Activated T-cell treated with anti-CD3 and anti-CD28 coated beads, Interleukin-2, amount 50 U/mL, for 24 hours (primary cell): ENCODE results near the gene SMAD9.

Experiments
- DNase-seq: peaks from one replicate; pipeline ENCODE4 v3.0.0-alpha.2; 2020
- H3K27ac Mint-ChIP-seq: 2 replicates; pipeline ENCODE4 v1.8.0; 2020; ENCODE audit warnings: mild to moderate bottlenecking, mixed read lengths
- H3K27me3 Mint-ChIP-seq: 2 replicates; pipeline ENCODE4 v1.8.0; 2020; ENCODE audit warnings: mixed read lengths
- H3K36me3 Mint-ChIP-seq: 2 replicates; pipeline ENCODE4 v1.8.0; 2020; ENCODE audit warnings: low read depth, mixed read lengths
- H3K4me1 Mint-ChIP-seq: 2 replicates; pipeline ENCODE4 v1.8.0; 2020; ENCODE audit warnings: low read depth, mixed read lengths
- H3K4me3 Mint-ChIP-seq: 2 replicates; pipeline ENCODE4 v1.8.0; 2020; ENCODE audit warnings: mild to moderate bottlenecking, moderate library complexity, mixed read lengths
- H3K9me3 Mint-ChIP-seq: 2 replicates; pipeline ENCODE4 v1.8.0; 2020; ENCODE audit warnings: mixed read lengths

SMAD9 gene

GRCh38 chr13:36919833-36920615 lies at the start of gene SMAD9:
Gene SMAD9 (minus strand): TSS chr13:36920238. CDS start chr13:36879689, 40,549 bp downstream.
- DNase-seq, result peak; percentile 41
- Mint-ChIP-seq H3K27ac (no peak within 1 kb of the TSS), H3K4me3 (peak within 1 kb of the TSS; percentile 65), H3K36me3 (no peaks in the 10 kb centered on the region), H3K4me1 (peaks cover 8% of the 10 kb centered on the region), H3K27me3 (peaks cover 78% of the 10 kb centered on the region), H3K9me3 (no peaks in the 10 kb centered on the region)

- H3K9me3 Mint-ChIP-seq, result no peaks in the 10 kb centered on the region
- peaks cover 5% of the 10 kb centered on the region for H3K4me1 Mint-ChIP-seq
- H3K36me3 Mint-ChIP-seq, result peaks cover 86% of the 10 kb centered on the region
- no peaks in the 10 kb centered on the region for H3K27me3 Mint-ChIP-seq
- no peak overlapping the region for H3K27ac Mint-ChIP-seq
- no peak overlapping the region for H3K4me3 Mint-ChIP-seq
- no peak for DNase-seq
These were observed 46.4 kb upstream of the SMAD9 start for GRCh38 chr13:36966404-36966803.

DNA sequence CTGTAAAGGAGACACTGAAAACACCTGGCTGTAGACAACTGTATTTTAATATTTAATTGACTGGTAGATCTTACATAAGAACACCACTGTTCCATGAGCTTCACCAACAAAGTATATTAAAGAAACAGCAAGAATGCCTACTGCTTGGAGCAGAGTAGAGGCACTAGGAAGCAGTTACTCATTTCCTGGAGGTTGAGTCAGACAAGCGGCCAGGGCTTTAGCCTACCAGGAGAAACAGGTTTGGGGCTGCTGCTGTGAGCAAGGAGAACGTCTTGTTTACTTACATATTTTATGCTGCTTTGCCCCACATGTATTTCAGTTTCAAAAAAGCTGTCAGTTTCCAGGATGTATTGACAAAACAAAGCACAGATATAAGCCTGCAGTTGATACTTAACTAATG lies 45.7 kb upstream of the SMAD9 start:
- no peaks in the 10 kb centered on the region for H3K27me3 Mint-ChIP-seq
- peaks cover 5% of the 10 kb centered on the region for H3K4me1 Mint-ChIP-seq
- peak overlapping the region; percentile 55 for H3K27ac Mint-ChIP-seq
- no peak for DNase-seq
- no peak overlapping the region for H3K4me3 Mint-ChIP-seq
- H3K9me3 Mint-ChIP-seq, result no peaks in the 10 kb centered on the region
- peaks cover 86% of the 10 kb centered on the region for H3K36me3 Mint-ChIP-seq

GRCh38 chr13:36959456-36960116 lies 39.5 kb upstream of the SMAD9 start:
- DNase-seq, result no peak
- Mint-ChIP-seq H3K36me3 (peaks cover 92% of the 10 kb centered on the region), H3K27ac (no peak overlapping the region), H3K4me1 (no peaks in the 10 kb centered on the region), H3K27me3 (no peaks in the 10 kb centered on the region), H3K4me3 (no peak overlapping the region), H3K9me3 (no peaks in the 10 kb centered on the region)

GRCh38 chr13:36954542-36954941 lies 34.5 kb upstream of the SMAD9 start:
- Mint-ChIP-seq H3K27ac (no peak overlapping the region), H3K4me3 (no peak overlapping the region), H3K4me1 (no peaks in the 10 kb centered on the region), H3K27me3 (no peaks in the 10 kb centered on the region), H3K36me3 (peaks cover 95% of the 10 kb centered on the region), H3K9me3 (no peaks in the 10 kb centered on the region)
- DNase-seq, result no peak

DNA sequence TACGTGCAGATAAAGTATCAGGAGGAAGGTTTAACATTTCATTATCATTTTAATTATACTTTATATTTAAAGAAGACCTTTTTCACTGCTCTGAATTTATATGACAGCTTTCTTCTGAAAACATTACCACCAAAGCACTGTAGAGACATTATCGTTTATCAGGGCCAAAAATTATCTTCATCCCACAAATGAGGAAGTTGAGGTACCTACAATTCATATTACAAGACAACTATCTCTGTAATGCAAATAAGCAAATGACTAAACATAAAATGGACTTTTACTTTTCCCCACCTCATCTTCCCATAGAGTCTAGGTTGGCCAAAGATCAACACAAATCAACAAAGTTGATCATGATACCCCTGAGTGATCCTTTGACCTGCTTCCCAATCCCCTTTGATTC lies 30.9 kb upstream of the SMAD9 start:
- Mint-ChIP-seq H3K4me1 (no peaks in the 10 kb centered on the region), H3K27me3 (no peaks in the 10 kb centered on the region), H3K36me3 (peaks cover 85% of the 10 kb centered on the region), H3K4me3 (no peak overlapping the region), H3K9me3 (peaks cover 2% of the 10 kb centered on the region), H3K27ac (no peak overlapping the region)
- DNase-seq, result no peak

- Mint-ChIP-seq H3K36me3 (peaks cover 79% of the 10 kb centered on the region), H3K27ac (no peak overlapping the region)
These were observed 30.3 kb upstream of the SMAD9 start for GRCh38 chr13:36950330-36950729.

DNA sequence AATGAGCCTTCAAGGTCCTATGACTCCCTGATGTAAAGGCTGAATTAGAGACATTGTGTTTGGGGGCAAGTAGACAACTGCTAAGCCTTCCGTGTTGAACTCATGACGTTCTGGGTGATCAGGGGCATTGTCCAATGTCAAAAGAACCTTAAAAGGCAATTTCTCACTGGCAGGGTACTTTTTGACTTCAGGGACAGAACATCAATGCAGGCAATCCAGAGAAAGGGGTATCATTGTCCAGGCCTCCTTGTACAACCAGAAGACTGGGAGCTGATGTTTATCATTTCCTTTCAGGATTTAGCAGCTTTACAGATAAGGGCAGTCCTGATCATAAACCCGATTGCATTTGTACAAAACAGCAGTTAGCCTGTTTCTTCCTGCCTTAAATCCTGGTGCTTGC lies 25.0 kb upstream of the SMAD9 start:
- no peak for DNase-seq
- H3K36me3 Mint-ChIP-seq, result peaks cover 30% of the 10 kb centered on the region

More at GRCh38 chr13:36950330-36950729, 30.3 kb upstream of the SMAD9 start:
- peaks cover 2% of the 10 kb centered on the region for H3K9me3 Mint-ChIP-seq
- DNase-seq, result no peak
- no peaks in the 10 kb centered on the region for H3K27me3 Mint-ChIP-seq
- no peaks in the 10 kb centered on the region for H3K4me1 Mint-ChIP-seq
- no peak overlapping the region for H3K4me3 Mint-ChIP-seq

DNA sequence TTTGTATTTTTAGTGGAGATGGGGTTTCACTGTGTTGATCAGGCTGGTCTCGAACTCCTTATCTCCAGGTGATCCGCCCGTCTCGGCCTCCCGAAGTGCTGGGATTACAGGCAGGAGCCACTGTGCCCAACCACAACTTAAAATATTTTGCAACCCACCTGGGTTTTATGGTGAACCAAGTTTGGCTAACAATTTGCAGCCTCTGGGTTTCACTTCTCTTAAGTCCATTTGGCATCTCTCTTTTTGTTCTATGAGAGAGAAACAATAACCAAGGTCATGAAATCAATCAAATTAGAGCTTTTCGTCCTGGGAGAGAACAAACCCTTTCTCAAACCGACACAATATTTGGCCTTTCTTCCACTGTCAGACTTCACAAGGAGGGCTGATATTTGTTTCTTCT lies 5.6 kb upstream of the SMAD9 start:
- peaks cover 54% of the 10 kb centered on the region for H3K27me3 Mint-ChIP-seq
- no peak overlapping the region for H3K27ac Mint-ChIP-seq
- no peak overlapping the region for H3K4me3 Mint-ChIP-seq
- H3K4me1 Mint-ChIP-seq, result no peaks in the 10 kb centered on the region
- no peak for DNase-seq
- no peaks in the 10 kb centered on the region for H3K36me3 Mint-ChIP-seq
- H3K9me3 Mint-ChIP-seq, result peaks cover 4% of the 10 kb centered on the region

More for the DNA sequence above, 25.0 kb upstream of the SMAD9 start:
- Mint-ChIP-seq H3K4me3 (no peak overlapping the region), H3K27ac (no peak overlapping the region), H3K9me3 (peaks cover 12% of the 10 kb centered on the region), H3K4me1 (no peaks in the 10 kb centered on the region), H3K27me3 (no peaks in the 10 kb centered on the region)

- Mint-ChIP-seq H3K9me3 (no peaks in the 10 kb centered on the region), H3K36me3 (no peaks in the 10 kb centered on the region), H3K27me3 (peaks cover 58% of the 10 kb centered on the region), H3K27ac (no peak overlapping the region), H3K4me1 (peaks cover 4% of the 10 kb centered on the region), H3K4me3 (no peak overlapping the region)
- no peak for DNase-seq
These were observed 4.0 kb upstream of the SMAD9 start for GRCh38 chr13:36924001-36924400.

DNA sequence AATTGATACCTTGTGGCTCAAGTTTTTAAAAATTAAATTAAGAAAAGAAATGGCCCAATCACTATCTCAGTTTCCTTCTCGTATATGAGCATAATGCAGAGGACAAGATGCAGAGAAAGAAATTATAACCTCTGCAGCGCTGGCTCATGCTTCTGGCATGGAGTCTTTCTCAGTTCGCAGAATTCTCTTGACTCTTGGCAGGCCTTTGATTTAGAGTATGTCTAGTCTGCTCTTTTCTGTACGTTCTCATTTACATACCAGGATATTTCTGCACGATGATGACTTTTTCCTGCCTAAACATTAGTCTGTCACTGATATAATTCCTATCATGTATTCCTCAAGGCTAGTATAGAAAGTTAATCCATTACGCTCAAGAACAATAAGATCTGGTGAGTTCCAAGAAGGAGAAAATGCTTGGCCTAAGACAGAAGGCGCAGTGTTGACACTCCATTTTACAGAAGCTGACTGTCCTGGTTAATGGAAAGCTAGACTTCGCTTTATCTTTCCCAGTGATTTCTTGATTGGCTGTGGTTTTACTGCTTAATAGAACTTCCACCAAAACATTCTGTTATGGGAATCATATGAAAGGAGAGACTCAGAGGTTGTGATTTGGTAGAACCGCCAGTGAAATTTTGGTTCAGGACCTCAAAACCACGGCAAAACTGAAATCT lies 1.7 kb upstream of the SMAD9 start:
- Mint-ChIP-seq H3K4me1 (peaks cover 8% of the 10 kb centered on the region), H3K27me3 (peaks cover 65% of the 10 kb centered on the region), H3K27ac (no peak overlapping the region), H3K36me3 (no peaks in the 10 kb centered on the region), H3K4me3 (no peak overlapping the region), H3K9me3 (no peaks in the 10 kb centered on the region)
- no peak for DNase-seq

GRCh38 chr13:36920616-36921185 lies 663 bp upstream of the SMAD9 start:
- no peak for DNase-seq
- Mint-ChIP-seq H3K4me1 (peaks cover 8% of the 10 kb centered on the region), H3K27ac (no peak overlapping the region), H3K27me3 (peaks cover 73% of the 10 kb centered on the region), H3K4me3 (peak overlapping the region; percentile 49), H3K9me3 (no peaks in the 10 kb centered on the region), H3K36me3 (no peaks in the 10 kb centered on the region)

GRCh38 chr13:36919171-36919832 lies 736 bp downstream of the SMAD9 start:
- Mint-ChIP-seq H3K4me1 (peaks cover 8% of the 10 kb centered on the region), H3K36me3 (no peaks in the 10 kb centered on the region), H3K27me3 (peaks cover 80% of the 10 kb centered on the region), H3K9me3 (no peaks in the 10 kb centered on the region), H3K4me3 (peak overlapping the region; percentile 65), H3K27ac (no peak overlapping the region)
- DNase-seq, result no peak
